Right atrium auricular region (tissue), 2 donors: ENCODE data around the gene XNDC1N. TPM values are rescaled to one million over a fixed set of nuclear protein-coding genes. Genes with fewer than 3 reads are reported as not detected.
A peak's percentile ranks its signal among the peaks of the same experiment; 100 is the strongest.

Experiments used
- DNase-seq: peaks from one replicate; pipeline ENCODE4 v3.0.0-alpha.2; 2019; ENCODE audit warnings: low spot score
- H3K27ac ChIP-seq, 2 donors: fragments of 200-600 bp; sonication (generic); 1 replicate in 1 of 2; 2 replicates in 1 of 2; pipeline ENCODE4 v1.5.1; 2016 to 2019
- H3K27me3 ChIP-seq, 2 donors: fragments of 200-600 bp; sonication (generic); one replicate each; pipeline versions ENCODE4 v1.5.1 to v1.6.0; 2017 to 2019
- H3K36me3 ChIP-seq: fragments of 200-600 bp; sonication (generic); one replicate; pipeline ENCODE4 v1.5.1; 2016
- H3K4me1 ChIP-seq, 2 donors: fragments of 200-600 bp; sonication (generic); one replicate each; pipeline versions ENCODE4 v1.5.1 to v1.6.0; 2017 to 2019
- H3K4me3 ChIP-seq, 2 donors: fragments of 200-600 bp; sonication (generic); 1 replicate in 1 of 2; 2 replicates in 1 of 2; pipeline ENCODE4 v1.5.1; 2017 to 2019; ENCODE audit warnings: mild to moderate bottlenecking in 1 of 2, moderate library complexity in 1 of 2
- H3K9me3 ChIP-seq, 2 donors: fragments of 200-600 bp; sonication (generic); one replicate each; pipeline ENCODE4 v1.5.1; 2019
- total RNA-seq, 2 donors: library from RNA; depleted of rRNA; stranded (reverse); fragments of >200 nt; gene quantifications; one replicate each; pipeline ENCODE4 v1.1.0, GENCODE V29; 2016
- TF ChIP-seq, protein P1 (sequence below), 2 donors: fragments of 200-600 bp; sonication (generic); IDR thresholded peaks; one replicate each; pipeline ENCODE4 v1.5.1; 2019; ENCODE audit warnings: antibody characterized with exemption in 2 of 2

The XNDC1N gene
- total RNA-seq, 2 donors from 2014 or later, result 1.4 to 1.5 TPM

DNA sequence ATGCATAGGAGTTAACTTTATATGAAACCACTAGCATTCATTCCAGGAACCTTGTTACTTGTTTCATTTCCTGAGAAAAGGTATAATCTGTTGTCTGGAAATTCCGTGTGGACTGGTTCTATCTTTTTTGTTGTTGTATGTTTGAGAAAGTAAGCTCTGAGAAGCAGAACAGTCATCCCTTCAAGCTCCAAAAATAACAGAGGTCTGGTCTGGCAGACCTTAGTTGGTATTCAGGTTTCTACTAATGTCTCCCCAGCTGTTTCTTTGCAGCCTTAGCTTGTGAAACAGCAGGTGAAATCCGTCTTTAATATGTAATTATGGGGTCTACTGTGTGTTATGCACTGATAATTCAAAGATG is 2.8 kb upstream of the XNDC1N start:
- Histone ChIP-seq H3K27ac (no peak overlapping the region), H3K27me3 (no peaks in the 10 kb centered on the region), H3K4me3 (no peak overlapping the region), H3K9me3 (no peaks in the 10 kb centered on the region), H3K4me1 (peaks cover 0 to 52% of the 10 kb centered on the region in 2 donors), H3K36me3 (no peaks in the 10 kb centered on the region)
- no peak for DNase-seq
- TF ChIP-seq, protein P1, sequence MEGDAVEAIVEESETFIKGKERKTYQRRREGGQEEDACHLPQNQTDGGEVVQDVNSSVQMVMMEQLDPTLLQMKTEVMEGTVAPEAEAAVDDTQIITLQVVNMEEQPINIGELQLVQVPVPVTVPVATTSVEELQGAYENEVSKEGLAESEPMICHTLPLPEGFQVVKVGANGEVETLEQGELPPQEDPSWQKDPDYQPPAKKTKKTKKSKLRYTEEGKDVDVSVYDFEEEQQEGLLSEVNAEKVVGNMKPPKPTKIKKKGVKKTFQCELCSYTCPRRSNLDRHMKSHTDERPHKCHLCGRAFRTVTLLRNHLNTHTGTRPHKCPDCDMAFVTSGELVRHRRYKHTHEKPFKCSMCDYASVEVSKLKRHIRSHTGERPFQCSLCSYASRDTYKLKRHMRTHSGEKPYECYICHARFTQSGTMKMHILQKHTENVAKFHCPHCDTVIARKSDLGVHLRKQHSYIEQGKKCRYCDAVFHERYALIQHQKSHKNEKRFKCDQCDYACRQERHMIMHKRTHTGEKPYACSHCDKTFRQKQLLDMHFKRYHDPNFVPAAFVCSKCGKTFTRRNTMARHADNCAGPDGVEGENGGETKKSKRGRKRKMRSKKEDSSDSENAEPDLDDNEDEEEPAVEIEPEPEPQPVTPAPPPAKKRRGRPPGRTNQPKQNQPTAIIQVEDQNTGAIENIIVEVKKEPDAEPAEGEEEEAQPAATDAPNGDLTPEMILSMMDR (IDR thresholded peaks at IDR 0.05), result no peak

DNA sequence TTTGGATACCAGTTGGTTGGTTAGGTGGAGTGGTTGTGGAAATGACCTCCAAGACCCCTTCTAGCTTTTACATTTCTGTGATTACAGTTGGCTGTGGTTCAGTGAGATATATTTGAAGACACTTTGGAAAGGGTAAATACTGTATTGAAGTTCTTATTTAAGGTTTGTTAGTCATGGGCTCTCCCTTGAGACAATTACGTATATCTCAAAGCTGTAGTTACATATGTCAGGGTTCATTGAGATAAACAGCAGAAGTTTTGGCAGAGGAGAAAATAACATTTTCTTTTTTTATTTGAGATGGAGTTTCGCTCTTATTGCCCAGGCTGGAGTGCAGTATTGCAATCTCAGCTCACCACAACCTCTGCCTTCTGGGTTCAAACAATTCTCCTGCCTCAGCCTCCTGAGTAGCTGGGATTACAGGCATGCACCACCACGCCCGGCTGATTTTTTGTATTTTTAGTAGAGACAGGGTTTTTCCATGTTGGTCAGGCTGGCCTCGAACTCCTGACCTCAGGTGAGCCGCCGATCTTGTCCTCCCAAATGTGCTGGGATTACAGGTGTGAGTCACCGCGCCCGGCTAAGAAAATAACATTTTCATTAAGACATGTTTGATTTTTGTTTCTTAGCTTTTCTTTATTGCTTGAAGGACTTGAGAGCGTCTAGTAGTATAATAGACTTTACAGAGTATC is 2.3 kb upstream of the XNDC1N start:
- no peaks in the 10 kb centered on the region for H3K9me3 ChIP-seq
- no peak for DNase-seq
- H3K36me3 ChIP-seq, result no peaks in the 10 kb centered on the region
- H3K27ac ChIP-seq, result no peak overlapping the region
- H3K4me1 ChIP-seq, result peaks cover 0 to 52% of the 10 kb centered on the region in 2 donors
- H3K4me3 ChIP-seq, result no peak overlapping the region
- TF ChIP-seq, protein P1 (IDR thresholded peaks at IDR 0.05), result no peak
- H3K27me3 ChIP-seq, result no peaks in the 10 kb centered on the region

DNA sequence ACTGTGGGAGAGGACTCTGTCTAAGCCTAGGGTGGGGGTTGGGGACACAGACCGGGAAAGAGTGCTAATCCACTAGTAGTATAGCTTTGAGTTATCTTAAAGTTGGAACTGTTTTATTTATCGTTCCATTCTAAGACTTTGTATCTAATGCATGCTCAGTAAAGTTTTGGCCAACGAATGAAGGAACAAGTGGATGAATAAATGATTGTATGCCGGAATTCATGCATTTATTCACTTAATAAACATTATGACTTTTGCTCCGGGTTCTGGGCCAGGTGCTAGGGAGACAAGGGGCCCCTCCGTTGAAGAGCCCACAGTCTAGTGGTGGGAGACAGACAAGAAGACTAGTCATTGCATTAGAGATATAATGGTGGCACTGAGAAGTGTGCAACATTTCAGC is 1.1 kb upstream of the XNDC1N start:
- Histone ChIP-seq H3K27me3 (no peaks in the 10 kb centered on the region), H3K36me3 (no peaks in the 10 kb centered on the region), H3K27ac (peak overlapping the region; percentile 83 to 92), H3K9me3 (no peaks in the 10 kb centered on the region), H3K4me1 (peaks cover 0 to 52% of the 10 kb centered on the region in 2 donors), H3K4me3 (peak overlapping the region; percentile 77 to 90)
- no peak for DNase-seq
- TF ChIP-seq, protein P1 (IDR thresholded peaks at IDR 0.05), result no peak

DNA sequence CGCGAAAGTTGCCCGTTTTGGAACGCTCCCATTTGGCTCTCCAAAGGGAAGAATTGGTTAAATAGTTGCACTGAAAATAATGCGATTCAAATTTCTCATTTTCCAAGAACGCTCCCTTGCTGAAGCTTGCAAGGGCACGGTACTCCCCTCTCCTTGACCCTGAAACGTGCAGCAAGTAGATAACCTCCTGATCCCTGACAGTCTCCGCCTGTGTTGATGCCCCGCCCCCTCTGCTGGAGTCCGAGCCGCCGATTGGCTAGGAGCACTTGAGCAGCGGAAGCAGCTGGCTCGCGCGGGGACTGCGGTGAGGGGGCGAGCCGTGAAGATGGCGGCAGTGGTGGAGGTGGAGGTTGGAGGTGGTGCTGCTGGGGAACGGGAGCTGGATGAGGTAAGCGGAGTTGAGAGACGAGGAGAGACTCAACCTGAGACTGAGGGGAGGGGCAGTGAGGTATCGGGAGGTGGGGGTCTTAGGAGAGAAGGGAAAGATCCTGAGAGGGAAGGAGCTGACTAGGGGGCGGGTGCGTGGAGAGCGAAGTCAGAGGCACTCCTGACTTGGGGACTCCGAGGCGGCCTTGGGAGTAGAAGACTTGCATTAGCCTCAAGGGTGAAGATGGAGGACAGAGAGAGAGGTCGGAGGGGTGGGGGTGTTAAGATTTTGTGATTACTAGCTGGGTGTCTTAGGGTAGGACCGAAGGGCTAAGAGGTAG is 496 bp upstream of the XNDC1N start, which contains the start of gene RNF121:
Gene RNF121, plus strand, starts transcription at position 310 of the 707 bp plus-strand sequence. Its CDS starts 16 bp downstream, at position 326.
- no peaks in the 10 kb centered on the region for H3K9me3 ChIP-seq
- peaks cover 0 to 47% of the 10 kb centered on the region in 2 donors for H3K4me1 ChIP-seq

DNA sequence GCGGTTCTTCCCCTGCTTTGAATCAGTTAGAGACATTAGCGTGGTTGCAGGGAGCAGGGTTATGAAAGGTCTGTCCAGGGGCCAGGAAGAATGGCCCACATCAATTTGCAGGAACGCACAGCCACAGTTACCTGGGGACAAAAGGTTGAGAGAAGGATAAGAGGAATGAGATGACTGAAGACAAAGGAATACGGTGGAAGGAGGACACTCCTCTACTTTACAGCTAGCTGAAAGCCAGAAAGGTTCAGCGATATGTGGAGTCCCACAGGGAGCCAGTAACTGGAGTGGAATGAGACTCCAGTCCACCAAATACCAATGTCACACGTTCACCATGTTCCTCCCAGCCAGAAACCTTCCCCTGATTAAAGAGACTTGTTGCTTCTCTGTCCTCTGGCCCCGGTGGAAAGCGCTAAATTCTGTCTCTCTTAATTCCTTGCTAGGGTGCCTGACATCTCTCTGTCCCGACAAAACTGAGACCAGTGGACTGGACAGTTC is 10.7 kb downstream of the XNDC1N start:
- peaks cover 44% of the 10 kb centered on the region for H3K36me3 ChIP-seq
- DNase-seq, result no peak
- no peak overlapping the region for H3K4me3 ChIP-seq
- TF ChIP-seq, protein P1 (IDR thresholded peaks at IDR 0.05), result no peak
- no peak overlapping the region for H3K27ac ChIP-seq
- H3K9me3 ChIP-seq, result no peaks in the 10 kb centered on the region
- no peaks in the 10 kb centered on the region for H3K27me3 ChIP-seq
- H3K4me1 ChIP-seq, result no peaks in the 10 kb centered on the region

More for the DNA sequence above, 496 bp upstream of the XNDC1N start, which contains the start of gene RNF121:
- Histone ChIP-seq H3K27ac (peak within 1 kb of the TSS; percentile 83 to 92), H3K27me3 (no peaks in the 10 kb centered on the region), H3K36me3 (no peaks in the 10 kb centered on the region), H3K4me3 (peak within 1 kb of the TSS; percentile 77 to 90)
- TF ChIP-seq, protein P1 (IDR thresholded peaks at IDR 0.05), result no peak
- DNase-seq, result peak; percentile 98
